Prostate gland (tissue), 2 donors: Measurements from ENCODE around the gene PLXDC1.

Source experiments
- CTCF ChIP-seq, 4 experiments: fragments of 200-600 bp in 2 of 4; fragments of 450-650 bp in 2 of 4; sonication (generic) in 2 of 4; IDR thresholded peaks; 1 replicate in 3 of 4; 2 replicates in 1 of 4; pipeline ENCODE4 v1.5.1; 2016 to 2019; ENCODE audit warnings: antibody characterized with exemption in 4 of 4, mild to moderate bottlenecking in 2 of 4, moderate library complexity in 2 of 4
- POLR2A ChIP-seq: fragments of 450-650 bp; IDR thresholded peaks from one replicate; pipeline ENCODE4 v1.6.1; 2016; ENCODE audit warnings: antibody characterized with exemption, mild to moderate bottlenecking
- POLR2AphosphoS5 ChIP-seq: sonication (generic); formaldehyde crosslinking; IDR thresholded peaks from one replicate; pipeline ENCODE4 v1.6.1; 2017; ENCODE audit warnings: antibody characterized with exemption

DNA sequence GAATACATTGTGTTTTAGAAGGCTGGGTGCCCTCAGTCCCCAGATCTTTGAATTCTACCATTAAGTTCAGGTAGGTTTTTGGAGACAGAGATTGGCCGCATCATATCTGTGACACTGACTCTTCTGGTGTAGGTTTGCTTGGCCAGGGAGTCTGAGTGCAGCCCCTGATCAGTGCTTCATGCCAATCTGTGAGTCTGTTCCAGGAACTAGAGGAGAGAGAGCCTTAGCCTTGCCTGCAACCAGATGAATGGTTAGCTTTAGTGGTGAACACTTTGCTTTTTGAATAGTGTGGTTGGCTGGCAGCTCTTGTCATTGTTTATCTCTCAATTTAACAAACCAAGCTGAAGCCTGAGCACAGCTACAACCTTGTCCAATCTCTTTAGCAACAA, 87.8 kb downstream of the PLXDC1 start:
- TF ChIP-seq CTCF (IDR thresholded peaks at IDR 0.05) (no peak), POLR2A (no peak), POLR2AphosphoS5 (no peak)
